GM03348 (cell line): Measurements from ENCODE around the gene PITHD1.
"Not testable (repeated sequence)": the region's sequence is repeated elsewhere in the genome, so short reads cannot be mapped to it uniquely, and the experiment has no call there.

Experiments used
- DNase-seq: peaks from one replicate; pipeline ENCODE4 v3.0.0; 2012; ENCODE audit warnings: low spot score

PITHD1 gene

GRCh38 chr1:23825762-23826522 is 47.7 kb downstream of the PITHD1 start:
- no peak for DNase-seq

DNA sequence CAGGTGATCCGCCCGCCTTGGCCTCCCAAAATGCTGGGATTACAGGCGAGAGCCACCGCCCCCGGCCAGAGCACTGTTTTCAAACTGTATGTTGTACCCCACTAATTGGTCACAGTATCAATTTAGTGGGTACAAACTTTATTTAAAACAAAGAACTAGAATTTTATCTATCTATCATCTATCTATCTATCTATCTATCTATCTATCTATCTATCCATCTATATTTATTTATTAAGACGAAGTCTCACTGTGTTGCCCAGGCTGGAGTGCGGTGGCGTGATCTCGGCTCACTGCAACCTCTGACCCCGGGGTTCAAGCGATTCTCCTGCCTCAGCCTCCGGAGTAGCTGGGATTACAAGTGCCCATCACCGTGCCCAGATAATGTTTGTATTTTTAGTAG is 48.4 kb downstream of the PITHD1 start:
- DNase-seq: not testable (repeated sequence)

DNA sequence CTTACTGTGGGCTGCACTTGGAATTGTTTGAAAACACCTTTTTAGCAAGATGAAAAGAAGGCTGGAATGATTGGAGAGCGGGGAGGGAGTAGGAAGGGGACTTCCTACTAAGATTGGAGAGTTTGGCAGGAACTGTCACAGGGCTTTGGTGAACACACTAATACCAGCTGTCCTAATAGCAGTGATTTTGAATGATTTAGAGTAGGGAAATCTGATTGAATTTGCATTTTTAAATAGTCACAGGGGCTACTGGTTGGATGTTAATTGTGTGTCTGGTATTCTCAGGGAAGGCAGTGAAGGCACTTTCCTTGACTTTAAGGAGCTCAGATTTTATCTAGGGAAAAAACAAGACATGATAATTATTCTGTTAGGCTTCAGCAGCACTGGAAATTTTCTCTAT is 49.5 kb downstream of the PITHD1 start:
- no peak for DNase-seq

DNA sequence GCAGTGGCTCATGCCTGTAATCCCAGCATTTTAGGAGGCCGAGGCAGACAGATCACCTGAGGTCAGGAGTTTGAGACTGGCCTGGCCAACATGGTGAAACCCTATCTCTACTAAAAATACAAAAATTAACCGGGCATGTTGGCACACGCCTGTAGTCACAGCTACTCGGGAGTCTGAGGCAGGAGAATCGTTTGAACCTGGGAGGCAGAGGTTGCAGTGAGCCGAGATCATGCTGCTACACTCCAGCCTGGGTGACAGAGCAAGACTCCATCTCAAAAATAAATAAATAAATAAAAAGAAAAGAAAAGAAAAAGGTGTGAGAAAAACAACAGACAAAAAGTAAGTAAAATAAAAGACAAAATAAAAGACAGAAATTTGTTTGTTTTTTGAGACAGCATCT is 55.9 kb downstream of the PITHD1 start:
- not testable (repeated sequence) for DNase-seq

GRCh38 chr1:23836037-23836436 is 57.8 kb downstream of the PITHD1 start:
- no peak for DNase-seq
